Hepatocyte (in vitro differentiated cells): Measurements from ENCODE around the gene ASPDH.

Experiments
- CTCF ChIP-seq: fragments of 200-600 bp; sonication (generic); IDR thresholded peaks from 2 replicates; pipeline ENCODE4 v1.5.1; 2016; ENCODE audit warnings: antibody characterized with exemption, mild to moderate bottlenecking; ENCODE audit not compliant: poor library complexity
- EZH2 ChIP-seq: fragments of 200-600 bp; sonication (generic); IDR thresholded peaks from 2 replicates; pipeline ENCODE4 v1.6.1; 2016; ENCODE audit warnings: antibody characterized with exemption, mild to moderate bottlenecking, borderline replicate concordance
- EZH2phosphoT487 ChIP-seq: fragments of 200-600 bp; sonication (generic); IDR thresholded peaks from one replicate; pipeline ENCODE4 v1.6.1; 2018; ENCODE audit warnings: antibody characterized with exemption, mild to moderate bottlenecking, low read depth, moderate library complexity; ENCODE audit not compliant: unreplicated experiment, severe bottlenecking

GRCh38 chr19:50475101-50475568, 38.6 kb downstream of the ASPDH start:
- TF ChIP-seq EZH2 = no peak
- TF ChIP-seq CTCF = no peak
- no peak for TF ChIP-seq EZH2phosphoT487
